ENCODE data around the gene PTGER1.

DNA sequence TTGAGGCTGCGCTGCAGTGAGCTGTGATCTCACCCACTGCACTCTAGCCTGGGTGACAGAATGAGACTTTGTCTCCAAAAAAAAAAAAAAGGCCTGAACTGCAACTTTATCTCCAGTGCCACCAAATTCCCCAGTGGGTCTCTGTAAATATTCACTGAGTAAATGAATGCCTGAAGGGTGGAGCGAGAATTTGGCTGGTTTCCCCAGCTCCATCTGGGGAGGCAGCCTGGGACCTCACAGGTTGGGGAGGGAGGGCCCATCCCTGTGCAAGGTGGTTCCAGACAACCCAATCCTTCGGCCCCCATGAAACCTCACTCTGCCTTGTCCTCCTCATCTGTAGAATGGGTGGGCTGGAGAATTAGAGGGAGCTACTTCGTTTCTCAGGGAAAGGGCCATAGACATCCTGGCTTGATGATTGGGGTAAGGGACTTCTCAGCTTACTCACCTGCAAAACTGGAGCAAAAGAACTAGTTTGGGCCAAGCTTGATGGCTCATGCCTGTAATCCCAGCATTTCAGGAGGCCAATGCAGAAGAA, 46.2 kb downstream of the PTGER1 start:
- TF ChIP-seq, protein P1, sequence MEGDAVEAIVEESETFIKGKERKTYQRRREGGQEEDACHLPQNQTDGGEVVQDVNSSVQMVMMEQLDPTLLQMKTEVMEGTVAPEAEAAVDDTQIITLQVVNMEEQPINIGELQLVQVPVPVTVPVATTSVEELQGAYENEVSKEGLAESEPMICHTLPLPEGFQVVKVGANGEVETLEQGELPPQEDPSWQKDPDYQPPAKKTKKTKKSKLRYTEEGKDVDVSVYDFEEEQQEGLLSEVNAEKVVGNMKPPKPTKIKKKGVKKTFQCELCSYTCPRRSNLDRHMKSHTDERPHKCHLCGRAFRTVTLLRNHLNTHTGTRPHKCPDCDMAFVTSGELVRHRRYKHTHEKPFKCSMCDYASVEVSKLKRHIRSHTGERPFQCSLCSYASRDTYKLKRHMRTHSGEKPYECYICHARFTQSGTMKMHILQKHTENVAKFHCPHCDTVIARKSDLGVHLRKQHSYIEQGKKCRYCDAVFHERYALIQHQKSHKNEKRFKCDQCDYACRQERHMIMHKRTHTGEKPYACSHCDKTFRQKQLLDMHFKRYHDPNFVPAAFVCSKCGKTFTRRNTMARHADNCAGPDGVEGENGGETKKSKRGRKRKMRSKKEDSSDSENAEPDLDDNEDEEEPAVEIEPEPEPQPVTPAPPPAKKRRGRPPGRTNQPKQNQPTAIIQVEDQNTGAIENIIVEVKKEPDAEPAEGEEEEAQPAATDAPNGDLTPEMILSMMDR (IDR thresholded peaks at IDR 0.05; ENCODE audit: low read depth, low read length, poor library complexity, severe bottlenecking): no peak
- TF ChIP-seq EZH2phosphoT487 (IDR thresholded peaks at IDR 0.05; ENCODE audit: borderline replicate concordance, low read length): no peak
